ENCODE results near the gene TCEAL1. TPM values are rescaled to one million over a fixed set of nuclear protein-coding genes. Genes with fewer than 3 reads are reported as not detected.
"Not testable (repeated sequence)": the region's sequence is repeated elsewhere in the genome, so short reads cannot be mapped to it uniquely, and the experiment has no call there.

Gene TCEAL1
- polyA plus RNA-seq, 1 of the 3 experiments (the other 2 are of a cell fraction) = 22.1 TPM

DNA sequence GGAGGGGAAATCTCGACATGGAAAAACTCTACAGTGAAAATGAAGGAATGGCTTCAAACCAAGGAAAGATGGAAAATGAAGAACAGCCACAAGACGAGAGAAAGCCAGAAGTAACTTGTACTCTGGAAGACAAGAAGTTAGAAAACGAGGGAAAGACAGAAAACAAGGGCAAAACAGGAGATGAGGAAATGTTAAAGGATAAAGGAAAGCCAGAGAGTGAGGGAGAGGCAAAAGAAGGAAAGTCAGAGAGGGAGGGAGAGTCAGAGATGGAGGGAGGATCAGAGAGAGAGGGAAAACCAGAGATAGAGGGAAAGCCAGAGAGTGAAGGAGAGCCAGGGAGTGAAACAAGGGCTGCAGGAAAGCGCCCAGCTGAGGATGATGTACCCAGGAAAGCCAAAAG lies 42.1 kb upstream of the TCEAL1 start:
- H3K9ac ChIP-seq = peak overlapping the region; percentile 73; the same call in 1 of the 2 replicates
- H3K4me1 ChIP-seq (ENCODE audit: control insufficient read depth in 1 of 2, insufficient read depth in 2 of 2, low read depth in 1 of 2, low read length in 1 of 2) = peaks cover 0 to 2% of the 10 kb centered on the region in 2 experiments; a peak in 1 of 4 replicates
- CTCF ChIA-PET = no interaction called here
- no peaks in the 10 kb centered on the region for H3K27me3 ChIP-seq (ENCODE audit: insufficient read depth)
- H3F3A ChIP-seq (replicated peaks; ENCODE audit: insufficient read depth) = no peaks in the 10 kb centered on the region
- POLR2A ChIA-PET = no interaction called here
- H3K4me3 ChIP-seq (ENCODE audit: low read depth in 2 of 2, low read length in 1 of 2) = peak overlapping the region; percentile 62 to 63; a peak in 3 of 4 replicates
- TF ChIP-seq ELF1 (IDR thresholded peaks at IDR 0.05) = no peak
- TF ChIP-seq, protein P1, sequence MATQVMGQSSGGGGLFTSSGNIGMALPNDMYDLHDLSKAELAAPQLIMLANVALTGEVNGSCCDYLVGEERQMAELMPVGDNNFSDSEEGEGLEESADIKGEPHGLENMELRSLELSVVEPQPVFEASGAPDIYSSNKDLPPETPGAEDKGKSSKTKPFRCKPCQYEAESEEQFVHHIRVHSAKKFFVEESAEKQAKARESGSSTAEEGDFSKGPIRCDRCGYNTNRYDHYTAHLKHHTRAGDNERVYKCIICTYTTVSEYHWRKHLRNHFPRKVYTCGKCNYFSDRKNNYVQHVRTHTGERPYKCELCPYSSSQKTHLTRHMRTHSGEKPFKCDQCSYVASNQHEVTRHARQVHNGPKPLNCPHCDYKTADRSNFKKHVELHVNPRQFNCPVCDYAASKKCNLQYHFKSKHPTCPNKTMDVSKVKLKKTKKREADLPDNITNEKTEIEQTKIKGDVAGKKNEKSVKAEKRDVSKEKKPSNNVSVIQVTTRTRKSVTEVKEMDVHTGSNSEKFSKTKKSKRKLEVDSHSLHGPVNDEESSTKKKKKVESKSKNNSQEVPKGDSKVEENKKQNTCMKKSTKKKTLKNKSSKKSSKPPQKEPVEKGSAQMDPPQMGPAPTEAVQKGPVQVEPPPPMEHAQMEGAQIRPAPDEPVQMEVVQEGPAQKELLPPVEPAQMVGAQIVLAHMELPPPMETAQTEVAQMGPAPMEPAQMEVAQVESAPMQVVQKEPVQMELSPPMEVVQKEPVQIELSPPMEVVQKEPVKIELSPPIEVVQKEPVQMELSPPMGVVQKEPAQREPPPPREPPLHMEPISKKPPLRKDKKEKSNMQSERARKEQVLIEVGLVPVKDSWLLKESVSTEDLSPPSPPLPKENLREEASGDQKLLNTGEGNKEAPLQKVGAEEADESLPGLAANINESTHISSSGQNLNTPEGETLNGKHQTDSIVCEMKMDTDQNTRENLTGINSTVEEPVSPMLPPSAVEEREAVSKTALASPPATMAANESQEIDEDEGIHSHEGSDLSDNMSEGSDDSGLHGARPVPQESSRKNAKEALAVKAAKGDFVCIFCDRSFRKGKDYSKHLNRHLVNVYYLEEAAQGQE (IDR thresholded peaks at IDR 0.05; ENCODE audit: low read depth, low read length) = no peak
- TF ChIP-seq FOXM1 (IDR thresholded peaks at IDR 0.05; ENCODE audit: low read depth) = no peak
- no peak for TF ChIP-seq YY1 (IDR thresholded peaks at IDR 0.05; ENCODE audit: low read depth)
- no peak for TF ChIP-seq RXRA (IDR thresholded peaks at IDR 0.05; ENCODE audit: borderline replicate concordance, low read depth)
- TF ChIP-seq, protein P2, sequence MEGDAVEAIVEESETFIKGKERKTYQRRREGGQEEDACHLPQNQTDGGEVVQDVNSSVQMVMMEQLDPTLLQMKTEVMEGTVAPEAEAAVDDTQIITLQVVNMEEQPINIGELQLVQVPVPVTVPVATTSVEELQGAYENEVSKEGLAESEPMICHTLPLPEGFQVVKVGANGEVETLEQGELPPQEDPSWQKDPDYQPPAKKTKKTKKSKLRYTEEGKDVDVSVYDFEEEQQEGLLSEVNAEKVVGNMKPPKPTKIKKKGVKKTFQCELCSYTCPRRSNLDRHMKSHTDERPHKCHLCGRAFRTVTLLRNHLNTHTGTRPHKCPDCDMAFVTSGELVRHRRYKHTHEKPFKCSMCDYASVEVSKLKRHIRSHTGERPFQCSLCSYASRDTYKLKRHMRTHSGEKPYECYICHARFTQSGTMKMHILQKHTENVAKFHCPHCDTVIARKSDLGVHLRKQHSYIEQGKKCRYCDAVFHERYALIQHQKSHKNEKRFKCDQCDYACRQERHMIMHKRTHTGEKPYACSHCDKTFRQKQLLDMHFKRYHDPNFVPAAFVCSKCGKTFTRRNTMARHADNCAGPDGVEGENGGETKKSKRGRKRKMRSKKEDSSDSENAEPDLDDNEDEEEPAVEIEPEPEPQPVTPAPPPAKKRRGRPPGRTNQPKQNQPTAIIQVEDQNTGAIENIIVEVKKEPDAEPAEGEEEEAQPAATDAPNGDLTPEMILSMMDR (IDR thresholded peaks at IDR 0.05) = no peak
- TF ChIP-seq JUND (IDR thresholded peaks at IDR 0.05) = no peak
- no peak for TF ChIP-seq GATA2 (CRISPR knock-in tag; IDR thresholded peaks at IDR 0.05)
- TF ChIP-seq RAD21 (IDR thresholded peaks at IDR 0.05; ENCODE audit: low read length) = no peak
- no peak for TF ChIP-seq FOSL2 (IDR thresholded peaks at IDR 0.05; ENCODE audit: borderline replicate concordance, low read depth)
- TF ChIP-seq RFX5 (IDR thresholded peaks at IDR 0.05; ENCODE audit: low read length) = no peak
- 40% methylated on average over 4 of the region's 4 CpGs for WGBS (ENCODE audit: low lambda C conversion rate)
- no peak overlapping the region for H3K27ac ChIP-seq (ENCODE audit: low read depth in 2 of 2, low read length in 1 of 2)
- peak overlapping the region; percentile 75 for H3K4me2 ChIP-seq
- H3K9me3 ChIP-seq = no peaks in the 10 kb centered on the region
- H3K36me3 ChIP-seq (replicated peaks in 1 of 2; ENCODE audit: control insufficient read depth in 1 of 2, insufficient read depth in 2 of 2, low read length in 1 of 2) = peaks cover 4 to 9% of the 10 kb centered on the region in 2 experiments
- H4K20me1 ChIP-seq (ENCODE audit: insufficient read depth) = no peaks in the 10 kb centered on the region
- H2AFZ ChIP-seq (ENCODE audit: low read depth) = no peak overlapping the region
- no peaks in the 10 kb centered on the region for H3K9me2 ChIP-seq
- DNase-seq = no peak
- H3K79me2 ChIP-seq (ENCODE audit: insufficient read depth) = peaks cover 7% of the 10 kb centered on the region; the same call in 1 of the 2 replicates

DNA sequence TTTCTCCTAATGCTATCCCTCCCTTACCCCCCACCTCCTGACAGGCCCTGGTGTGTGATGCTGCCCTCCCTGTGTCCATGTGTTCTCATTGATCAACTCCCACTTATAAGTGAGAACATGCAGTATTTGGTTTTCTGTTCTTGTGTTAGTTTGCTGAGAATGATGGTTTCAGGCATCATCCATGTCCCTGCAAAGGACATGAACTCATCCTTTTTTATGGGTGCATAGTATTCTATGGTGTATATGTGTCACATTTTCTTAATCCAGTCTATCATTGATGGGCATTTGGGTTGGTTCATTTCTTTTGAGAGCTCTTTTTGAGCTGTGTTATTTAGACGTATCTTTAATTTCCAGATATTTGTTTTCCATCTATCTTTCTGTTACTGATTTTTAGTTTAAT lies 36.5 kb upstream of the TCEAL1 start:
- 39% methylated on average over 1 of the region's 1 CpG for WGBS (ENCODE audit: low lambda C conversion rate)

DNA sequence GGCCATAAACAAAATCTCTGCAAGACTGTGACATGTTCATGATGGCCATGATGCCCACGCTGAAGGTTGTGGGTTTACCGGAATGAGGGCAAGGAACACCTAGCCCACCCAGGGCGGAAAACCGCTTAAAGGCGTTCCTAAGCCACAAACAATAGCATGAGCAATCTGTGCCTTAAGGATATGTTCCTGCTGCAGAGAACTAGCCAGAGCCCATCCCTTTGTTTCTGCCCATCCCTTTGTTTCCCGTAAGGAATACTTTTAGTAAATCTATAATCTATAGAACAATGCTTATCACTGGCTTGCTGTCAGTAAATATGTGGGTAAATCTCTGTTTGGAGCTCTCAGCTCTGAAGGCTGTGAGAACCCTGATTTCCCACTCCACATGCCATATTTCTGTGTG lies 33.6 kb upstream of the TCEAL1 start:
- DNase-seq, POLR2A ChIA-PET, CTCF ChIA-PET: not testable (repeated sequence)

More for the DNA sequence above, 36.5 kb upstream of the TCEAL1 start:
- H3F3A ChIP-seq (replicated peaks; ENCODE audit: insufficient read depth); H3K9ac ChIP-seq; POLR2A ChIA-PET; DNase-seq; H2AFZ ChIP-seq (ENCODE audit: low read depth); H3K79me2 ChIP-seq (ENCODE audit: insufficient read depth); H3K27me3 ChIP-seq (ENCODE audit: insufficient read depth); CTCF ChIA-PET; H4K20me1 ChIP-seq (ENCODE audit: insufficient read depth); H3K9me3 ChIP-seq; H3K4me1 ChIP-seq (ENCODE audit: control insufficient read depth in 1 of 2, insufficient read depth in 2 of 2, low read depth in 1 of 2, low read length in 1 of 2); H3K4me2 ChIP-seq; H3K9me2 ChIP-seq; H3K27ac ChIP-seq (ENCODE audit: low read depth in 2 of 2, low read length in 1 of 2); H3K4me3 ChIP-seq (ENCODE audit: low read depth in 2 of 2, low read length in 1 of 2): not testable (repeated sequence)
- H3K36me3 ChIP-seq (replicated peaks in 1 of 2; ENCODE audit: control insufficient read depth in 1 of 2, insufficient read depth in 2 of 2, low read length in 1 of 2) = peaks cover 7 to 14% of the 10 kb centered on the region in 2 experiments

More for the DNA sequence above, 33.6 kb upstream of the TCEAL1 start:
- WGBS (ENCODE audit: low lambda C conversion rate) = 59% methylated on average over 6 of the region's 6 CpGs
- not testable (repeated sequence) for H3K4me2 ChIP-seq; H3K27ac ChIP-seq (ENCODE audit: low read depth in 2 of 2, low read length in 1 of 2); H4K20me1 ChIP-seq (ENCODE audit: insufficient read depth); H3K4me1 ChIP-seq (ENCODE audit: control insufficient read depth in 1 of 2, insufficient read depth in 2 of 2, low read depth in 1 of 2, low read length in 1 of 2); H3K9me3 ChIP-seq; H3K27me3 ChIP-seq (ENCODE audit: insufficient read depth); H3K9me2 ChIP-seq; H3K79me2 ChIP-seq (ENCODE audit: insufficient read depth); H3K4me3 ChIP-seq (ENCODE audit: low read depth in 2 of 2, low read length in 1 of 2); H3K9ac ChIP-seq; H3F3A ChIP-seq (replicated peaks; ENCODE audit: insufficient read depth); H2AFZ ChIP-seq (ENCODE audit: low read depth)
- H3K36me3 ChIP-seq (replicated peaks in 1 of 2; ENCODE audit: control insufficient read depth in 1 of 2, insufficient read depth in 2 of 2, low read length in 1 of 2) = peaks cover 0 to 14% of the 10 kb centered on the region in 2 experiments
